HG03575 (cell line): Measurements from ENCODE around the gene RBMS1.
"Not testable (repeated sequence)": the region's sequence is repeated elsewhere in the genome, so short reads cannot be mapped to it uniquely, and the experiment has no call there.

ENCODE experiments used
- ATAC-seq: cut with Tn5 transposase; IDR thresholded peaks from one replicate; pipeline ENCODE4 v1.9.1; 2021; ENCODE audit not compliant: unreplicated experiment, insufficient number of reproducible peaks, low FRiP score; ENCODE audit errors: extremely low read depth

Gene RBMS1

DNA sequence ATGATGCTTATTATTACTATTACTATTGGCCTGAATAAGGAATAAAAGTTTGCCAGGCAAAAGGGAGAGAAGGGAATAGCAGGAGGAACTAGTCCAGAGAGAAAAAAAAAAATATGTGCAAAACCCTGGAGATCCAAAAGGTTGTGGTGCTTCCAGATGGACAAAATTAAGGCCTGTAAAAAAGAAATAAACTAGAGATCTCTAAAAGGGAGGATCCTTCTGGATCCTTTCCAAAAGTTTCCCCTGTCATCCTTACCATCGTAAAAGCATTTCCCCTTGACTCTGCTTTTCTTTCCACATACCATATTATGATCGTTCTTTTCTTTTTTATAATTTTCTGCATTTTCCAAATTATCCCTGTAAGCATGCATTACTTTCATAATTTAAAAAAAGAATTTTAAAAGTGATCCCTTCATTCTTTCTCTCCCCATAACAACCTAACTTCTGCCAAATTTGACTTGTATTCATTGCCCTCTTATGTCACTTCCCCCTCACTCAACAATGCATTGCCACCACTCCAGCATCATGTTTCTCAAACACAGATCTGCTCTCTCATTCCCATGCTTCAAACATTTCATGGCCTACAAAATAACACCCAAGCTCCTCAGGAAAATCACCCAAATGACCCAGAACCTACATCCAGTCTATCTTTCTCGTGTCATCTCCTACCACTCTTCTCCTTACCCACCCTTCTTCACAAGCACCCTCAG lies 40.3 kb downstream of the RBMS1 start:
- no peak for ATAC-seq

DNA sequence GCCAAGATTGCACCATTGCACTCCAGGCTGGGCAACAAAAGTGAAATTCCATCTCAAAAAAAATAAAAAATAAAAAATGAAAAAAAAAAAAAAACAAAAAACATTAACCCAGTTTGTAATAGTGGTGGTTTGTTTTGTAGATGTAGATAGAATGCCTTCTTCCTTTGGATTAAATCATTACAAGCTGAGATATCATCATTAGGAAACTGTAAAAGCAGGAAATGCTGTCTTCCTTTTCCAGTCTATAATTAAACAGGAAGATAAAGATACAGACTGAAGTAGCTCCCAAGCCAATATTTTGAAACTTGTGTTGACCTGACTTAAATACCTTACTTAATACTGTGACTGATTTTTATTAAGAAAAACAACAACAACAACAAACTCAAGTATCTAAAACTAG lies 43.1 kb downstream of the RBMS1 start:
- ATAC-seq = no peak

GRCh38 chr2:160448821-160449220 lies 44.8 kb downstream of the RBMS1 start:
- ATAC-seq = not testable (repeated sequence)

GRCh38 chr2:160445673-160446072 lies 47.9 kb downstream of the RBMS1 start:
- ATAC-seq = no peak

DNA sequence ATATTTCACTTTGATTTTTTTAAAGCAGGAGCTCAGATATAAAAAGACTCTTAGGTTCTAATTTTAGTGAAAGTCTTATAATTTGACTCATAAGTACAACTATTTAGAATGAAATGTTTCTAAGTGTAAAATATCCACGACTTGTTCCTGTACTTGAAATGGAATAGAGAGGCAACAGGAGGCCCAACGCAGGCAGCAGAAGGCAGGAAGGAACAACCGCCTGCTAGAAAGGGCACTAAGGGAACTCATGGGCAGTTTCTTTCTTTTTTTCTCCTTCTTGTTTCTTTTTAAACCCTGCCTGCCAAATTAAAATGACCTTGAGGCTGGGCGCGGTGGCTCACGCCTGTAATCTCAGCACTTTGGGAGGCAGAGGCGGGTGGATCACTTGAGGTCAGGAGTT lies 51.0 kb downstream of the RBMS1 start:
- ATAC-seq = no peak

GRCh38 chr2:160440888-160441287 lies 52.7 kb downstream of the RBMS1 start:
- ATAC-seq = no peak

DNA sequence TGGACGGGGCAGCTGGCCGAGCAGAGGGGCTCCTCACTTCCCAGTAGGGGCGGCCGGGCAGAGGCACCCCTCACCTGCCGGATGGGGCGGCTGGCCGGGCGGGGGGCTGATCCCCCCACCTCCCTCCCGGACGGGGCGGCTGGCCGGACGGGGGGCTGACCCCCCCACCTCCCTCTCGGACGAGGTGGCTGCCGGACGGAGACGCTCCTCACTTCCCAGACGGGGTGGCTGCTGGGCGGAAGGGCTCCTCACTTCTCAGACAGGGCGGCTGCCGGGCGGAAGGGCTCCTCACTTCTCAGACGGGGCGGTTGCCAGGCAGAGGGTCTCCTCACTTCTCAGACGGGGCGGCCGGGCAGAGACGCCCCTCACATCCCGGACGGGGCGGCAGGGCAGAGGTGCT lies 54.6 kb downstream of the RBMS1 start:
- ATAC-seq = not testable (repeated sequence)

DNA sequence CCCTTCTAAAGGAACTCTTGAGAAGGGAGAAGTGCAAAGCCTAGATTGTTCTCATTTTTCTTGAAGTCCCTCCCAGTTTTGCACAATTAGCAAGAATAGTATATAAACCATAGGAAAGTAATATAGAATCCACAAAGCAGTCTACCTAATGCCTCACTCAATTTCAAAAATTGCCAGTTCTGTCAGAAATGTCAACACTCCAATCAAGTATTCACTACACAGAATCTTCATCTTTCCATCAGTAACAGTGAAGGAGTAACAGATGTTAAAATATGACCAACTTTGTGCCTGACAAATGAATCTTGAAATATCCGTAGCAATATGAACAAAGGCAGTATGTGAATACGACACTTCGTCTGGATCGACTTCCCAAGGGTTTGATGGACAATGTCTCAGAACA lies 56.3 kb downstream of the RBMS1 start:
- no peak for ATAC-seq

GRCh38 chr2:160434254-160434948 lies 59.2 kb downstream of the RBMS1 start:
- no peak for ATAC-seq

DNA sequence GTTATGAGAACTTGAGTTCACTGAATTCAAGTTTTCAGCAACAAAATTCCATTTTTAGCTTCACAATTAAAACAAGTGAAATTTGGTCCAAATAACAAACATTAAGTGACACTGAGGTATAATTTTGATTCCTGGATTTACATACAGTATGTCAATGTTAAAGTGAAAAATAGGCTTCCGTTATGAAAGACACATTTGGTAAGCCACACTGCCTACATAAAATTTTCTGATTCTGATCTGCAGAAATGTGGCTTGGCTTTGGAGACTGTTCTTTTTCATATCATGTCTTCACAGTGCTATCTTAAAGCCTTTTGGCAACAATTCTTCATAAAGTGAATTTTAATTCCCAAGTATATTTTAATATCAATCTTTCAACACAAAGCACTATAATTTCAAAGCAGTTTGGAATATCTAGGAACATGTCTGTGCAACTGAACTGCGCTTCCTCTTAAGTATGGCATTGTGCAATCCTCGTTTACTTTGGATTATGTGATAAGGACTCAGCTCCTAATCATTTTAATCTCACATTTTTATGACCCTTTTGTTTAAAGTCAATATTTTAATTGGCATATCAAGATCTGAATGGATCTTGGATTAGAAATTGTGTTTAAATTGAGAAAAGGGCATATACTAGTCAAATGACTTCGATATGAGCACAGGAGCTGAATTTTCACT lies 60.0 kb downstream of the RBMS1 start:
- ATAC-seq = no peak

GRCh38 chr2:160432633-160433032 lies 61.0 kb downstream of the RBMS1 start:
- no peak for ATAC-seq

DNA sequence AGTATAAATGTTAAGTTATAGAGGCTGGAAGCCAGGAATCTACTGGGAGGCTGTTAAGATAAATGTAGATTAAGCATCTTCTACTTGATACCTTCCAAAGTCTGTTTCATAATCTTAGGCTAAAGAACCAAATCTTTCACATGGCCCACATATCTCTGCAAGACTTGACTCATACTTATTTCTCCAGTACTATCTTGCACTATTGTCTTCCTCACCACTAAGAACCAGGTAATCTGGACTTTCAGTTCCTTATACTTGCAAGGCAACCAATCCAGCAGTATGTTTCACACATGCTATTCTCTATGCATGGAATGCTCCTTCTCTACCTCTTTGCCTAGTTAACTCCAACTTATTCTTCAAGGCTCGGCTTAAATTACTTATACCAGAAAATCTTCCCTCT lies 62.2 kb downstream of the RBMS1 start:
- ATAC-seq = no peak

- no peak for ATAC-seq
Measured at GRCh38 chr2:160430001-160430344, 63.6 kb downstream of the RBMS1 start.

GRCh38 chr2:160429248-160430000 lies 64.2 kb downstream of the RBMS1 start:
- no peak for ATAC-seq

GRCh38 chr2:160428405-160428763 lies 65.2 kb downstream of the RBMS1 start:
- no peak for ATAC-seq

DNA sequence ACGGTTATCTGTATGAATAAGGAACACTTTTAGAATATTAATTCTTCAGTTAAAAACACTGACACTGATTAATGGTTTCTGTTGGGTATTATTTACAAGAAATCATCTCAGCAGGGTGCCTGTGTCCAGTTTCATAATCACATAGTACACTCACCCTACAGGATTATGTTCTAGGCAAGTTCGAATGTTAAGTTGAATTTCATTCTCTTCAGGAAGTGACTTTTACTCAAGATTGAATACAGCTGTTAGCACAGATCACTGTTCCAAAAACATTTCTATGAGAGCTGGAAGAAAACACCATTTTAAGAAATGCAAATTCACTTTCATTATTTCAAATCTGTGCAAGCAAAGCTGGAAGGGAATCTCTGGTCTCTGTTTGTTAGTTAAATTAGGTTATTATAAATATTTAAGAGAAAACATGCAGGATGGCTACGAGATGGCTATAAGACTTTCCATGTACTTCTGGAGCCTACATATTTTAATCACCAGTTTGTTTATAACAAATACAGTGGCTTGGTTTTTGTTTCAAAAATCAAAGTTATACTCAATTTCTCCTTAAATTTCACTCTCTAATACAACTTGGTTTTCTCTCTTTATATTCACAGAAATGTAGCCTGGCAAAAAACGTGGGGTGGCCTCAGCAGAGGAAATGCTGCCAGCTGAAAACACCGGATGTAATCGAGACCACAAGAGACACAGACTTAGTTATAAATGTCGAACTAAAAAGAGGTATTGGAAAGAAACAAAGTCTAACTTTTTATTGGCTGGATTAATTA lies 65.8 kb downstream of the RBMS1 start:
- peak; percentile 42 for ATAC-seq

GRCh38 chr2:160426604-160427003 lies 67.0 kb downstream of the RBMS1 start:
- ATAC-seq = no peak

- no peak for ATAC-seq
Measured at GRCh38 chr2:160425434-160426151, 68.0 kb downstream of the RBMS1 start.
